WTC11 (cell line): ENCODE results near the gene CDH13.

Experiments
- ATF2 ChIP-seq: sonication (generic); formaldehyde crosslinking; IDR thresholded peaks from 2 replicates; pipeline ENCODE4 v1.8.1; 2022; ENCODE audit warnings: low read depth, missing genetic modification reagents, borderline replicate concordance
- ATF3 ChIP-seq: sonication (generic); formaldehyde crosslinking; conservative IDR thresholded peaks from 2 replicates; pipeline ENCODE4 v1.8.1; 2022; ENCODE audit warnings: mild to moderate bottlenecking, missing genetic modification reagents
- CREB1 ChIP-seq: sonication (generic); formaldehyde crosslinking; IDR thresholded peaks from 2 replicates; pipeline ENCODE4 v1.8.0; 2023; ENCODE audit warnings: mild to moderate bottlenecking, missing genetic modification reagents
- CTCF ChIP-seq: fragments of 200-600 bp; IDR thresholded peaks from 2 replicates; pipeline ENCODE4 v1.8.0; 2022; ENCODE audit warnings: antibody characterized with exemption
- GRHL2 ChIP-seq: fragments of 250-450 bp; sonication (Bioruptor Pico); IDR thresholded peaks from 2 replicates; pipeline ENCODE4 v1.8.0; 2022; ENCODE audit warnings: mild to moderate bottlenecking, moderate library complexity; ENCODE audit not compliant: insufficient replicate concordance, severe bottlenecking
- KAT7 ChIP-seq: sonication (generic); formaldehyde crosslinking; IDR thresholded peaks from 2 replicates; pipeline ENCODE4 v1.8.1; 2023; ENCODE audit warnings: missing genetic modification reagents, mild to moderate bottlenecking, borderline replicate concordance
- SMAD4 ChIP-seq: sonication (generic); formaldehyde crosslinking; IDR thresholded peaks from 2 replicates; pipeline ENCODE4 v1.8.0; 2022; ENCODE audit warnings: mild to moderate bottlenecking, missing genetic modification reagents
- SP1 ChIP-seq: sonication (generic); formaldehyde crosslinking; conservative IDR thresholded peaks from 2 replicates; pipeline ENCODE4 v1.8.1; 2022; ENCODE audit warnings: missing genetic modification reagents
- USF1 ChIP-seq: sonication (generic); formaldehyde crosslinking; IDR thresholded peaks from 2 replicates; pipeline ENCODE4 v1.8.0; 2022; ENCODE audit warnings: mild to moderate bottlenecking, missing genetic modification reagents
- ZMAT4 ChIP-seq: fragments of 250-450 bp; sonication (Bioruptor Pico); IDR thresholded peaks from 2 replicates; pipeline ENCODE4 v1.9.0; 2021; ENCODE audit warnings: mild to moderate bottlenecking
- ZNF138 ChIP-seq: sonication (generic); formaldehyde crosslinking; conservative IDR thresholded peaks from 2 replicates; pipeline ENCODE4 v1.8.1; 2022; ENCODE audit warnings: mild to moderate bottlenecking, moderate library complexity, missing genetic modification reagents
- ZNF512 ChIP-seq: sonication (generic); formaldehyde crosslinking; IDR thresholded peaks from 2 replicates; pipeline ENCODE4 v1.8.1; 2022; ENCODE audit warnings: missing genetic modification reagents, borderline replicate concordance
- ZNF532 ChIP-seq: fragments of 250-450 bp; sonication (Bioruptor Pico); IDR thresholded peaks from 2 replicates; pipeline ENCODE4 v1.9.0; 2021; ENCODE audit warnings: mild to moderate bottlenecking, borderline replicate concordance

GRCh38 chr16:83706394-83706793 is 1079.6 kb downstream of the CDH13 start:
- TF ChIP-seq SP1 (CRISPR knock-in tag) (no peak), CTCF (no peak), ZNF532 (CRISPR knock-in tag) (no peak), CREB1 (no peak), GRHL2 (no peak), SMAD4 (CRISPR knock-in tag) (no peak), ZMAT4 (CRISPR knock-in tag) (no peak), USF1 (no peak), ZNF512 (no peak), ZNF138 (no peak), KAT7 (CRISPR knock-in tag) (no peak), ATF3 (CRISPR knock-in tag) (no peak), ATF2 (CRISPR knock-in tag) (no peak)
